Lower lobe of right lung (tissue), 2 donors: ENCODE results near the gene TMEM253. TPM values are rescaled to one million over a fixed set of nuclear protein-coding genes. Genes with fewer than 3 reads are reported as not detected.

Experiments used
- ATAC-seq, 2 donors: fragments of 200-7000 bp; cut with Tn5 transposase; one replicate each; pipeline ENCODE4 v1.9.1; 2020 to 2022; ENCODE audit warnings: mild to moderate bottlenecking in 2 of 2, moderate library complexity in 2 of 2
- DNase-seq: peaks from one replicate; pipeline ENCODE4 v3.0.0-alpha.2; 2020
- H3K27ac ChIP-seq: fragments of 200-600 bp; one replicate; pipeline ENCODE4 v1.8.0; 2022
- H3K27me3 ChIP-seq: fragments of 200-600 bp; one replicate; pipeline ENCODE4 v1.8.0; 2022; ENCODE audit warnings: low read depth
- H3K36me3 ChIP-seq: fragments of 200-600 bp; one replicate; pipeline ENCODE4 v1.8.0; 2022; ENCODE audit warnings: mild to moderate bottlenecking
- H3K4me1 ChIP-seq: fragments of 200-600 bp; one replicate; pipeline ENCODE4 v1.8.0; 2022
- H3K4me3 ChIP-seq: fragments of 200-600 bp; one replicate; pipeline ENCODE4 v1.8.0; 2022; ENCODE audit warnings: mild to moderate bottlenecking
- H3K9me3 ChIP-seq: fragments of 200-600 bp; one replicate; pipeline ENCODE4 v1.8.0; 2022
- intact Hi-C: fragments of 100-400 bp; cut with DNase I; formaldehyde crosslinking; loops from one replicate; pipeline ENCODE4 v1.11.0; 2022
- total RNA-seq: library from RNA; stranded (reverse); fragmentation: NEBNext Ultra II Directional; extraction: Animal tissue kit (Norgen Biotek cat#: 25700); gene quantifications from one replicate; pipeline ENCODE4 v1.2.1, GENCODE V29; 2021
- TF ChIP-seq, protein P1 (sequence below): fragments of 200-600 bp; IDR thresholded peaks from one replicate; pipeline ENCODE4 v1.8.0; 2022; ENCODE audit warnings: antibody characterized with exemption, mild to moderate bottlenecking
- donor health status: DM: no; HTN: yes; CAD: no; lungs with severe emphysema.

Gene TMEM253
- total RNA-seq, 1 donor from 2014 or later, result 0.50 TPM

DNA sequence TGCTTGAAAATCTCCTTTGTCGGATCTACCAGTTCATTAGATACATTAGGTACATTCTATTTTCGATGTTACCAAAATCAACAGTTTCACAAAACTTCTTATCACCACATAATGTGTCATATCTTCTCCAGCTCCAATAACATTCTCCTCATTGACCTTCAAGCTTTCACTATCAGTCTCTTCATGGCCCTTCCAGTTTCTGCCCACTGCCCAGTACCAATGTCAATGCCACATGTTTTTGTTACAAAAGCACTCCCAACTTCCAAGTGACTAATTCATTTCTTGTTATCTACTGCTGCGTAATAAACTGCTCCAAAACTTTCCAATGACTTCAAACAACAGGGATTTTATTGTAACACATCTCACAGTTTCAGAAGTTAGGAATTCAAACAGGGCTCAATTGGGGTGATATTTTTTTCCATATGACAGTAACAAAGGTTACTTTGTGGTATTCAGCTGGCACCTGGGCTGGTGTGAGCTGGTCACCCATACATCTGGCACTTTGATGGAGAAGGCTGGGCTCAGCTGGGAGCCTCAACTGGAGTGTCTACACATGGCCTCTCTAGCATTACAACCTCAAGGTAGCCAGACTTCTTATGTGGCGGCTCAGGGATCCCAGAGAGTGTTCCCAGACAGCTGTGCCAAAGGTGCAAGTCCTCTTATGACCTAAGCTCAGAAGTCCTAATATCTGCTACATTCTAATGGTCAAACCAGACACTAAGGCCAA, 48.9 kb downstream of the TMEM253 start:
- intact Hi-C loops, result no loop called here
- Histone ChIP-seq H3K4me3 (no peak overlapping the region), H3K36me3 (no peaks in the 10 kb centered on the region), H3K27ac (no peak overlapping the region), H3K27me3 (no peaks in the 10 kb centered on the region), H3K9me3 (no peaks in the 10 kb centered on the region), H3K4me1 (no peaks in the 10 kb centered on the region)
- ATAC-seq, result no peak
- no peak for DNase-seq
- TF ChIP-seq, protein P1, sequence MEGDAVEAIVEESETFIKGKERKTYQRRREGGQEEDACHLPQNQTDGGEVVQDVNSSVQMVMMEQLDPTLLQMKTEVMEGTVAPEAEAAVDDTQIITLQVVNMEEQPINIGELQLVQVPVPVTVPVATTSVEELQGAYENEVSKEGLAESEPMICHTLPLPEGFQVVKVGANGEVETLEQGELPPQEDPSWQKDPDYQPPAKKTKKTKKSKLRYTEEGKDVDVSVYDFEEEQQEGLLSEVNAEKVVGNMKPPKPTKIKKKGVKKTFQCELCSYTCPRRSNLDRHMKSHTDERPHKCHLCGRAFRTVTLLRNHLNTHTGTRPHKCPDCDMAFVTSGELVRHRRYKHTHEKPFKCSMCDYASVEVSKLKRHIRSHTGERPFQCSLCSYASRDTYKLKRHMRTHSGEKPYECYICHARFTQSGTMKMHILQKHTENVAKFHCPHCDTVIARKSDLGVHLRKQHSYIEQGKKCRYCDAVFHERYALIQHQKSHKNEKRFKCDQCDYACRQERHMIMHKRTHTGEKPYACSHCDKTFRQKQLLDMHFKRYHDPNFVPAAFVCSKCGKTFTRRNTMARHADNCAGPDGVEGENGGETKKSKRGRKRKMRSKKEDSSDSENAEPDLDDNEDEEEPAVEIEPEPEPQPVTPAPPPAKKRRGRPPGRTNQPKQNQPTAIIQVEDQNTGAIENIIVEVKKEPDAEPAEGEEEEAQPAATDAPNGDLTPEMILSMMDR, result no peak

Other genes starting within 250 kb of the TMEM253 start
- not detected for gene RNASE3, start 209.7 kb upstream of the TMEM253 start, total RNA-seq
- gene RNASE2, start 145.6 kb upstream of the TMEM253 start, total RNA-seq, result 6.0 TPM
- 62.2 TPM for gene METTL17, start 111.1 kb upstream of the TMEM253 start, total RNA-seq
- not detected for gene SLC39A2, start 101.8 kb upstream of the TMEM253 start, total RNA-seq
- gene NDRG2, start 76.0 kb upstream of the TMEM253 start, total RNA-seq, result 92.7 TPM
- gene TPPP2, start 70.8 kb upstream of the TMEM253 start, total RNA-seq, result not detected
- not detected for gene RNASE13, start 66.3 kb upstream of the TMEM253 start, total RNA-seq
- gene RNASE7, start 58.7 kb upstream of the TMEM253 start, total RNA-seq, result not detected
- not detected for gene RNASE8, start 43.2 kb upstream of the TMEM253 start, total RNA-seq
- gene ARHGEF40, start 30.8 kb upstream of the TMEM253 start, total RNA-seq, result 28.5 TPM
- gene ZNF219, start 2.4 kb upstream of the TMEM253 start, total RNA-seq, result 46.1 TPM
- gene OR5AU1, start 55.0 kb downstream of the TMEM253 start, total RNA-seq, result not detected
- gene HNRNPC, start 168.4 kb downstream of the TMEM253 start, total RNA-seq, result 388 TPM
- gene RPGRIP1, start 179.0 kb downstream of the TMEM253 start, total RNA-seq, result 1.1 TPM